ENCODE data around the gene DGKZ. TPM values are rescaled to one million over a fixed set of nuclear protein-coding genes. Genes with fewer than 3 reads are reported as not detected.

DGKZ gene
- total RNA-seq, 1 experiment from 2014 or later, result 43.7 TPM

Other genes with a start within 250 kb of the DGKZ start
- 6.4 and 10.8 TPM in 2 replicates for gene PHF21A, start 226.0 kb upstream of the DGKZ start, total RNA-seq (2014; rRNA removed; shearing (Covaris generic))
- 12.1 and 22.7 TPM in 2 replicates for gene CREB3L1, start 69.8 kb upstream of the DGKZ start, total RNA-seq (2014; rRNA removed; shearing (Covaris generic))
- 164 and 253 TPM in 2 replicates for gene MDK, start 34.2 kb downstream of the DGKZ start, total RNA-seq (2014; rRNA removed; shearing (Covaris generic))
- gene CHRM4, start 44.3 kb downstream of the DGKZ start, total RNA-seq (2014; rRNA removed; shearing (Covaris generic)), result 0.42 TPM in 1 of 2 replicates, not detected in the other
- 15.2 and 16.4 TPM in 2 replicates for gene AMBRA1, start 246.6 kb downstream of the DGKZ start, total RNA-seq (2014; rRNA removed; shearing (Covaris generic))